Measurements from ENCODE around the gene JUND.

JUND gene

DNA sequence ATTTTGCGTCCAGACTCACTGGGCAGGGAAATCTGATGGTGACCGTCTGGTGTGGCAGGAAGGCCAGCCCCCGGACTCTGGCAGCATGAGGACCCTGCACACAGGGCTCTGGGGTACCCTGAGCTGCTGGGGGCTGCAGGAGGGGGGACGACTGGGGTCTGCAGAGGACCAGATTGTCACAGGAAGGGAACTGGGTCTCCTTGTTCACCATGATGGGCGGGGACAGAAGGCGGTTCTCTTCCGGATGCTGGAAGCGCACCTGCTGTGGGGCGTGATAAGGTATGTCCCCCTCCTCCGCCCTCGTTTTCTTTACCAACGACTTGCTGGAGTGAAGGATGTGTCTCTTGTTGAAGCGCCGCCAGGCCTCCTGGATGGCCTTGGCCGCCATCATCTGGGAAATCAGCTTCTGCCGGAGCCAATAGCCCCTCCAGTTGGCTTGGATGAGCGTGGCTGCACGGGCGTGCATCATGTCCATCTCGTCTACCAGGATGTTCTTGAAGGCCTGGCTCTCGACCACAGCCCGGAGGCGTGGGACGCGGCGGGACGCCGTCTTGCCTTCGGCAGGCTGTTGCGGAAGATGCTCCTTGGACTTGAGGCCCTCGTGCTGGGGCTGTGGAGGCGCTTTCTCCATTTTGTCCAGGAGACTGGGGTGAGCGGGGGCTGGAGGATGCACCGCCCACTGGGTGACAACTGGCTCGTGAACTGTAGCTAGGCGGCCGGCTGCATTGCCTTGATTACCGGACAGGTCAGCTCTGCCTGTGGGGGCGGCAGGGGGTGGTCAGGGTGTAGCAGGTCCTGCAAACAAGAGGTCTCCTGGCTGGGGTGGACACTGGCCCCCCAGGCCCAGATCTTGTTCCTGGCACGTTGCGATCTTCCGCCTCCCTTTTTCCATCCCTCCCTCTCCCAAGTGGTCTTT lies 14.4 kb downstream of the JUND start:
- no peak for DNase-seq

DNA sequence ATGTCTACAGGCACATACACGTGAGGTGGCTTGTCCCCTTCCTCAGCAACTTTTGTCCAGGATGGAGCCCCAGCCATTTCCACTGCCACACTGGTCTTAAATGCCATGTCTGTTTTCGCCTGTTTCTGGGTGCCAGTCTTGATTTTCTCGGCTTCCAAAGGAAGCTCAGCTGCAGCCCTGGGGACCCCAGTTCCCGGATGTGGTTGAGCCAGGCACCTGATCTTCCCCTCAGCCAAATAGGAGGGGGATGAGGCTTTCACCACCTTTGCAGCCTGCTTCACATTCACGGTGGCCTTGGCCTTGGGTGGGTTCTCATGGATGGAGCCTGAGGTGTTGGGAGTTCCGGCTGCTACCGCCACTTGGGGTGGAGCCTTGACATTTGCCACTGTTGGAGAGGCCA lies 15.8 kb downstream of the JUND start:
- DNase-seq = no peak

DNA sequence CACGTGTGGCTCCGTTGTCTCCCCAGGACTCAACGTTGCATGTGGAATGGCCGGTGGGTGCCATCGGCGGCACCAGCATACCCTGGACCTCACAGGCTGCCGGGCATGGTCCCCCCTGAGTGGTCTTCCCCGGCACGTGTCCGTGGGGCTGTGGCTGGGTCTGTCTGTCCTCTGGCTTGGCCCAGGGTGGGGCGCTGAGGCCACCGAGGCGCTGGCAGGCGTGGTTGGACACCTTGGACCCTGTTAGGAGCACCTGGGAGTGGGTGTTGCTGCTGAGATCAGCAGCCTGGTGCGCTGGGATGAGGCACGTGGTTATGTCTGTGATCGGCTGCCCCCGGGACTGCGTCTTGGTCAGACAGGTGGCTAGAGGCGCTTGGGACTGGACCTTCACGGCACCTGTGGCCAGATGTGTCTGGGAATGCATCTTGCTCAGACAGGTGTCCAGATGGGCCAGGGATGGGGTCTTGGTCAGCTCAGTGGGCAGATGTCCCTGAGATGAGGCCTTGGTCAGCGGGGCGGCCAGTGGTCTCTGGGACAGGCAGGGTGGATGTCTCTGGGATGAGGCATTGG lies 16.4 kb downstream of the JUND start:
- no peak for DNase-seq

DNA sequence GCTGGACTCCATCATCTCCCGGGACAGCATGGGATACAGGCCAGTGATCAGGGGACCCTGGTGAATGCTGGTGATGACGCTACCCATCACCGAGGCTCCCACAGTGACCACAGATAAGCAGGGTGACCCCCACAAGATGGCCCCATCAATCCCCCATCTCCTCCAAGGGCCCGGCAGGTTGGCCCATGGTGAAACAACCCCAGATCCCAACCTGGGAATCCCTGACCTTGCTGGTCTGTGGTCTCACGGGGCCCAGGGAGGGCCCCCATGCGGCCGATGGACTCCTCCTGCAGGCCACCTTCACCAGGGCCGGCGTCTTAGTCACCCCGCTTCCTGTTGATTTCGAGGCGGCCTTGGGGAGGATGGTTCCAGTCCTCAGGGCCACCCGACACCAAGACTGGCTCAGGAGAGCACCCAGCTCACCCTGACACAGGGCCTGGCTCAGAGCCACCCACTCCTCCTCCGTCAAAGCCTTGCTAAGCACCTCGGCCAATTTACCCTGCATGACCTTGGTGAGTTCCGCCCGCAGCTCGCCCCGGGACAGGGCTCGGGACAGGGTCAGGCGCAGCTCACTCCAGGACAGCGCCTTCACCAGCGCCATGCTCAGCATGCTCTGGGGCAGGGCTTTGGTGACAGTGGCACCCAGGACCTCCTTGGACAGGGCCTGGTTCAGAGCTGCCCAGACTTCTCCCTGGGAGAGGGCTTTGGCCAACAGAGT lies 17.1 kb downstream of the JUND start:
- no peak for DNase-seq

DNA sequence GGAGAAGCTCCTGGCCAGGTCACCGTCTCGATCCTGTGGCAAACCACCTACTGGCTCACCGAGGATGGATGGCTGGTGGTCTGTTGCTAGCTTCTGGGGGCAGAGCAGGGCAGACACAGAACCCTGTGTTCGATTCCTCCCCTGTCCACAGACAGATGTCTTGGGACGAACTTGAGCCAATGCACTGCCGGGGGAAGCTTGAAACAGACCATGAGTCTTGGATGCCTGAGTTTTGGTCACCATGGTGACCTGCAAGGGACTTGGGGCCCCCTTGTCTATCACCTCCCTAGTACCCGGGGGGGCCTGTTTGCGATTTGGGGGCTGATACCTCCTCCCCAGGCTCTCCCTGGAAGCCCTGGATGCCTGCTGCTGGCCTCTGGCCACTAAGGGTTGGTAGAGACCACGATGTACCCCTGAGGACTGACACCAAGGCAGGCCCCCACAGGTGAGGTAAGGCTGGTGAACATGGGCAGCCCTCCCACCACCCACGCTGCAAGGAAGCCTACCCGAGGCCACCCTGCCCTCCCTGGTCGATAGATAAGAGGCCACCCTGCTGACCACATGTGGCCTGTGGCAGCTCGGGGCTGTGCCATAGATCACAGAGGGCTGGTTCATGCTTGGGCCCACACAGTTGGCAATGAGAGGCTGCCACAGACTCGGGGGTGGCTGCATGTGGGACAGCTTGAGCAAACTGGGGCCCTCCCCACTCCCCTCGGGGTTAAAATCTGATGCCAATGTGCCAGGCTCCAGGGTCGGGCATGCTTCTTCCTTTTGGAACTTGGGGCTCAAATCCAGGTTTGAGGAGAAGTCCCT lies 17.9 kb downstream of the JUND start:
- no peak for DNase-seq

DNA sequence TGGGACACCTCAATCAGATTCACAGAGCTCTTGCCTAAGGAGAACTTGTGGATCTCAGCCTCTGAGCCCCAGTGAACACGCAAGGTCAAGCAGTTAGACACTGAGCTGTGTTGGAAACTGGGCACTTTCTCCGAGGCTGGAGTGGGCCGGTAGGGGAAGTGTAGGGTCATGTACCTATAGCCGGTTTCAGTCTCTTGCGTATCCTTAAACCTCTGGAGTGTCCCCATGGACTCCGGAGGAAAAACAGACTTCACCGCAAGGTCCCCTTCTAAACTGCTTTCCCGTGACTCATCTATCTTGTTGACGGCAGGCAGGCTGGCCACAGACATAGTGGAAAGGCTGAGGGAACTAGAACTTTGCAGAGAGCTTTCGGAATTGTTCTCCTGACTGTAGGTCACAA lies 18.5 kb downstream of the JUND start:
- DNase-seq = no peak

DNA sequence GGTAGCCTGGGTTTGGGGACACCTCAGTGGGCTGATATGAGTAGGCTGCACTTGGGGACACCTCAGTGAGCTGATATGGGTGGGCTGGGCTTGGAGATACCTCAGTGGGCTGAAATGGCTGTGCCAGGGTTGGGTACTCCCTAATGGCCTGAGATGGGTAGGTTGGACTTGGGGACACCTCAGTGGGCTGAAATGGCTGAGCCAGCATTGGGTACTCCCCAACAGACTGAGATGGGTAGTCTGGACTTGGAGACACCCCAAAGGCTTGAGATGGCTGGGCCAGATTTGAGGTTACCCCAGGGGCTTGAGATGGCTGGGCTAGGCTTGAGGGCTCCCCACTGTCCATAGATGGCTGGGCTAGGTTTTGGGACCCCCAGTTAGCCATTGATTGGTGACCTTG lies 19.3 kb downstream of the JUND start:
- DNase-seq = no peak

DNA sequence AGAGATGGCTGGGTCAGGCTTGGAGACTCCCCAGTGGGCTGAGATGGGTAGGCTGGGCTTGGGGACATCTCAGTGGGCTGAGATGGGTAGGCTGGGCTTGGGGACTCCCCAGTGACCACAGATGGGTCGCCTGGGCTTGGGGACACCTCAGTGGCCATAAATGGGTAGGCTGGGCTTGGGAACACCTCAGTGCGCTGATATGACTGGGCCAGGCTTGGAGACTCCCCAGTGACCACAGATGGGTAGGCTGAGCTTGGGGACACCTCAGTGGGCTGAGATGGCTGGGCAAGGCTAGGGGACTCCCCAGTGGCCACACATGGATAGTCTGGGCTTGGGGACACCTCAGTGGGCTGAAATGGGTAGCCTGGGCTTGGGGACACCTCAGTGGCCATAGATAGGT lies 19.9 kb downstream of the JUND start:
- no peak for DNase-seq

DNA sequence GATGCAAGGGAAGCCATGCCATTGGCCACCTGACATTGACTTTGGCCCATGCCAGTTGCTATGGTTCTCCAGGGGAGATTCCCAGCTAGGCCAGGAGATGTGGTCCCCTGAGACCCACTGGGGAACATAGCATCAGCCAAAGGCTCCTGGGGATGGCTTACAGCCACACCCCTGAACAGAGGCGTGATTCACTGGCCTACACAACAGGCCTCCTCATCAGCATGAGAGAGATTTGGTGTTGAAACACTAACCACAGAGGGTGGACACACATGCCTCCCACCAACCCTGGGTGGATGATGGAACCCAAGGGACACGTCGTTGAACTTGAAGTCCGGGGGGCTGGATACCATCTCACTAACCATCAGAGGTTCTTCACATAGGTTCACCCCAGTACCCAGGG lies 21.5 kb downstream of the JUND start:
- no peak for DNase-seq

DNA sequence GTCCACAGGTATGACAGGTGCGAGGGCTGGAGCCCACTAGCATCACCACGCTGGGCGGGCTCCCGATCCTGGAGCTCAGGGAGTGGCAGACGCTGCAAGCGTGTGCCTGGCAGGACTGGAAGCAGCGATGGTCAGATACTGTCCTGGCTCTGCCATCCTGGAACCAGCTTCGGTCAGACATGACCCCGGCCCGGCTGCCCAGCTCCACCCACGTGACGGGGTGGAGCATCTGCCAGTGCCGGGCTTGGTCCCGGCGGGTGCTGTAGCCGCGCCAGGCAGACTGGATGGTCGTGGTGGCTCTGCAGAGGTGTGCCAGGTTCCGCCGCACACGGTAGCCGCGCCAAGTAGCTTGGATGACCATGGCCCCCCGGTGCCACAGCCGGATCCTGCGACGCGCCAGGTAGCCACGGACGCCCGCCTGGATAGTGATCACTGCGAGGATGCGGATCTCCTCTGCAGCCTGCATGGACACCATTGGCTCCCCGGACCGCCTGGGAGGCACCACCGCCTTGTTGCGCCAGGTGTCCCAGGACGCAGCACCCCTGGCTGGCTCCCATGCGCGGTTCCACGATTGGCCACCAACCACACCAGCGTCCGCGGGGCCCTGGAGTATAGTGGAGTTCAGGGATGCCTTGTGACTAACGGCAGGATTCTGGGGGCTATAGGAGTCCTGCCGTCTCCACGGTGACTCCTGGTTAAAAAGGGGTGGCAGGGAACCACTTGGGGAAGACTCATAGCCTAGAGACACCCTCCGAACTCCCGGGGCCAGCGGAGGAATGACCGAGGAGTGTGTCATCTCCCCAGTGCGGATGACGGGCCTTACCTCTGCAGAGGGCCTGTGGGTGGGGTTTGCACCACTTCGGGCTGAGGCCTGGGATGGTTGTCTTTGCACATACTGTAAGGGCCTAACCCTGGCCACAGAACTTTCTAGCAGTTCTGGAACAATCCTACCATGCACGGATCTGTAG lies 23.6 kb downstream of the JUND start:
- no peak for DNase-seq

DNA sequence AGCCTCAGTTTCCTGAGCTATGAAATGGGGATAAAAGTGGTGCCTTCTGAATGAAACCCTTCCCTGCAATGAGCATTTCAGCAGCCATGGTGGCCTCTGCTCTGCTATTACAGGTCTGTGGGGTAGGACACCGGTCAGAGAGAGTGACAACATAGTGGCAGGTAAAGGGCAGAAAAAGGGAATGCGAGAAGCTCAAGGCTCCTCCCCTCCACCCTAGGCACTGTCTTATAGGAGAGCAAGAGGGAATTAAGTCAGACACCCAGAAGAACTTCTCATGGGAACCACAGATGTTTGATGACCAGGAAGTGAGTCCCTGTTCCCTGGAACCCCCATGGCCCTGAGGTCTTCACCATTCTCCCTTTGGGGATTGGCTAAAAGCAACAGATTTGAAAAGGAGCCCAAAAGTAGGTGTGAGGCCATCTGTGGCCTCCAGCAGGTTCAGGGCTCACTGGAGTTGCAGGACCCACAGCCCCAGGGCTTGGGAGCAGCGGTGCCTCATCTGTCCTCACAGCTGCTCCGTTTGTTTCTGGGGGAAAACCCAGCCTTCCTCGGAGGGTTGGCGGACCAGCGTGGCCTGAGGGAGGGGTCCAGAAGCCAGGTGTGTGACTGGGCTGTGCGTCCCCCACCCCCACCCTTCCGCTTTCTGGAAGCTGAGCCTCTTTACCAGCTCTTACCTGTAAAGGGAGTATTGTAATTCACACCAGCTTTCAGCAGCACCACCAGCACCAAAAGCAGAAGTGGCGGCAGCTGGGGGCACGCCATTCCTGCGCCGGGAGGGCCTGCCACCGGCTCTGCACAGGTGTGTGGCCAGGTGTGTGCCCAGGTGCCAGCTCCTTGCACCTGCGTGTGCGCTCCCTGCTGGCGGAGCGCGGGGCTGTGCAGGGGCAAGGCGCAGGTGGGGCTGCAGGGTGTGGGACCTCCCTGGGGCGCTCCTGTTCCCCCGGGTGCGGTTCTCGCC lies 26.6 kb downstream of the JUND start:
- DNase-seq = no peak

DNA sequence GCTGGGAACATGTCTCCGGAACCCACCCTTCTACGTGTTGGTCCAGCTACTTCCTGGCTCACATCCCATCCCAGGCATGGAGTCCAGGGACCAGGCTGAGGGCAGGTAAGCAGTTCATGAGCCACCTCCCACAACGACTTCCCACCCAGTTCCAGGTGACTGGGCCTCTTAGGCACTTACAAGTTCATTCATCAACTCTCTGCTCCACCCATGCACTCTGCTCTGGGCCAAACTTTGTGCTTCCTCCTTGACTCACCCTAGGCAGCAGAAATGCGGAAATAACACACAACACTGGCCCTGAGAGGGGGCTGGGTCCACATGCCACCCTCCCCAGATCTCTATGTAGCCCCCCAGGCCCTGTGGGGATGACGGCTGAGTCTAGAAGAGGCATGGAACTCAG lies 27.7 kb downstream of the JUND start:
- DNase-seq = no peak

DNA sequence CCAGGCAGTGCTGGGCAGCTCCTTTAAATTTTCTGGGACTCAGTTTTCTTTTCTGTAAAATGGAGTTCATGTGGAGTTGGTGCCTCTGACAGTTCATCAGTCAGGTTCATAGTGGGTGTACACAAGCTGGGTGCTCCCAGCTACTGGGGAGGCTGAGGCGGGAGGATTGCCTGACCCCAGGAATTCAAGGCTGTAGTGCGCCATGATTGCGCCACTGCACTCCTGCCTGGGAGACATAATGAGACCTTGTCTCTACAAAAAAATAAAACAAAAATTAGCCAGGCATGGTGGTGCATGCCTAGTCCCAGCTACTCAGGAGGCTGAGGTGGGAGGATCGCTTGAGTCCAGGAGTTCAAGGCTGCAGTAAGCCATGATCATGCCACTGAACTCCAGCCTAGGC lies 28.3 kb downstream of the JUND start:
- no peak for DNase-seq

DNA sequence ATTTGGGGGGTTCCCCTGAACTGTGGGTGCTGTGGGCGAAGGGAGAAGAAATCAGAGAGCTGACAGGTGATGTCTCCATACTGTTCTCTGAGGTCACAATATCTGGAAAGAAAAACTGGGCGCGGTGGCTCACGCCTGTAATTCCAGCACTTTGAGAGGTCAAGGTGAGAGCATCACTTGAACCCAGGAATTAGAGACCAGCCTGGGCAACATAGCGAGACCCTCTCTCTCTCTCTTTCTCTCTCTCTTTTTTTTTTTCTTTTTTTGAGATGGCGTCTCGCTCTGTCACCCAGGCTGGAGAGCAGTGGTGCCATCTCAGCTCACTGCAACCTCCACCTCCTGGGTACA lies 29.1 kb downstream of the JUND start:
- no peak for DNase-seq

DNA sequence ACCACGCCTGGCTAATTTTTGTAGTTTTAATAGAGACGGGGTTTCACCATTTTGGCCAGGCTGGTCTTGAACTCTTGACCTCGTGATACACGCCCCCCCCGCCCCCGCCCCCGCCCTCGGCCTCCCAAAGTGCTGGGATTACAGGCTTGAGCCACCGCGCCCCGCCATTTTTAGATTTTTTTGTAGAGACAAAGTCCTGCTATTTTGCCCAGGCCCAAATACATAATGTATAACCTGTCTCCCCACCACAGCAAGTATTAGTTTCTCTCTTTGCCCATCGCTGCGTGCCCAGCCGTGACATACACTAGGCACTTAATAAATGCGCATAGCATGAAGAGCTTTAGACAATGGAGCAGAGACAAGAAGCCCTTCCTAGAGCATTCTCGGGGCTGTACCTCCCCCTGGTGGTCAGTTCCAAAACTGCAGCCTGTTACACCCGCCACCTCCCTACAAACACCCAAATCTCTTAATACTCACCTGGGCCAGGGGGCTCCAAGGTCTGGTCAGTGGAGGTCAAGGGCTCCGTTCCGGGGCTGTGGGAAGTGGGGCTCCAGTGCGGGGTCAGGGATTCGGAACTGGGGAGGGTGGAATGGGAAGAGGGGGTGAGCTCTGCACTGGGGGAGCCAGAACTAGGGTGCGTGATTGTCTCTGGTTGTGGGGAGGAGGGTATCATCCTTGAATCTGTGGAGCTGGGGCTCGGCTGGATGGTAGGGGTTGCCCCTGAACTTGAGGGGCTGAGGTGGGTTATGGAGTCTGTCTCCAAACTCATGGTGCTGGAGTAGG lies 29.6 kb downstream of the JUND start:
- peak; percentile 80 for DNase-seq

DNA sequence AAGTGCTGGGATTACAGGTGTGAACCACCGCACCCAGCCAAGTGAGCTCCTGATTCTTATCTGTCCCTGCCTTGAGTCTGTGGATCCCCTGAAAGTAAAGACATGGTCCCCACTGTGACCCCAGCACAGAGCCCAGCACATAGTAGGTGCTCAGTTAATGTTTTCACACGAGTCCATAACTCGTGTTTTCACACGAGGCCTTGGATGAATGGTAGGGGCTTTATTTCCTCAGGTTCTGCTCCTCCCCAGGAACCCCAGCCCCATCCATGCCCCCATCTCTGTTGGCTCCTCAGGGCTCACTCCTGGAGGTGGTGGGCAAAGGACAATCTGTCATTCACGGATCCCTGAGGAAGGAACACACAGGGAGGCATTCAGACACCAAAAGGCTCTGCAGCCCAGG lies 31.6 kb downstream of the JUND start:
- DNase-seq = no peak

DNA sequence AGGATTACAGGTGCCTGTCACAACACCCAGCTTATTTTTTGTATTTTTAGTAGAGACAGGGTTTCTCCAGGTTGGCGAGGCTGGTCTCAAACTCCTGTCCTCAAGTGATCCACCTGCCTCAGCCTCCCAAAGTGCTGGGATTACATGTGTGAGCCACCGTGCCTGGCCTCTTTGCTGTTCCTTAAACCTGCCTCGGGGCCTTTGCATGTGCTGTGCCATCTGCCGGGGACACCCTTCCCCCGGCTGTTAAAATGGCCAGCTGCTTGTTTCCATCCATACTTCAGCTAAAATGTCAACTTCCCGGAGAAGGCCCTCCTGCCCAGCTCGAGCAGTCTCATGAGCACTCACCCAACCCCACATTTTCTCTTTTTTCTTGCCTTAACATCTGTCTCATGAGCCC lies 36.1 kb downstream of the JUND start:
- no peak for DNase-seq

DNA sequence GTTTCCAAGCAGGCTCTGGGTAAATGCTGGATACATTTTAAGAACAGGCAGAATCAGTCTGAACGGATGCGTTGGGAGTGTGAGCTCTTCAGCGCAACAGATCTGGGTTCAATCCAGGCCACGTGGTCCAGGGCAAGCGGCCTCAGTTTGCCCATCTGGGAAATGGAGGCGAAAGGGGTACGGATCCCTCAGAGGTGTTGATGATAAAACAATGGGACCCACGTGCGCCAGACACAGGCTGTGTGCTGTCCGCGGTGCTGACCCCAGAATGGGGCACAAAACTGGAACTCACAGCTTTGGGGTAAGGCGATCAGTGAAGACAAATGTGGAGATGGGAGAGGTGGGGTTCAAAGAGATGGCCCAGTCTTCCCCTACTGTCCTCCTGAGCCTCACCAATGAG lies 42.1 kb downstream of the JUND start:
- DNase-seq = no peak

DNA sequence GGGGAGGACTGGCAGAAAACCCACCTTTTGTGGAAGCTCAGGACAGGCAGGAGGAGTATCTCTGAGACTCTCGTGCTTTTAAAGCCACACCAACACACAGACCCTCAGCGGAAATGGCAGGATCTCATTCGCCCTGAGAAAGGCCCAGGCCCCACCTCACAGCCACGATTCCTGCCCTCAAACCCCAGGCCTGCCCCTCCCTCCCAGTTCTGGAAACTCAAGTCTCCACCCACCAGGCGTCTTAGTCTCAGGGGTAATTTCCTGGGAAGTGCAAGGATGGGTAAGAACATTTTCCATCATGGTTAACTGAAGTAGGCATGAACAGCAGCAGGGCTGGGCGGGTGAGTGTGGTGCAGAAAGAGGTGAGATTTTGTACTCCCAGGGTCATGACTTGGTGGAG lies 47.2 kb downstream of the JUND start:
- DNase-seq = no peak
